B cell (primary cell): Measurements from ENCODE around the gene GRN. TPM values are rescaled to one million over a fixed set of nuclear protein-coding genes. Genes with fewer than 3 reads are reported as not detected.
A peak's percentile ranks its signal among the peaks of the same experiment; 100 is the strongest.

Source experiments
- ATAC-seq: fragments of 200-7000 bp; cut with Tn5 transposase; one replicate; pipeline ENCODE4 v1.10.0; 2021; ENCODE audit warnings: low read depth, mild to moderate bottlenecking, moderate number of reproducible peaks, moderate library complexity
- CTCF ChIA-PET: fragments of 350-600 bp; sonication (Branson Sonifier 250); formaldehyde crosslinking; loops from one replicate; lab custom pipeline; 2021; ENCODE audit warnings: antibody characterized with exemption, inconsistent platforms; lab: Charles Lee
- POLR2A ChIA-PET: fragments of 350-600 bp; sonication (Branson Sonifier 250); formaldehyde crosslinking; loops from one replicate; lab custom pipeline; 2021; ENCODE audit warnings: antibody characterized with exemption; lab: Charles Lee
- DNase-seq: peaks from one replicate; pipeline ENCODE4 v3.0.0; 2013
- H2AFZ ChIP-seq: 2 replicates; pipeline ENCODE4 v1.6.1; 2012; ENCODE audit warnings: mild to moderate bottlenecking, low read depth, low read length; ENCODE audit not compliant: insufficient read depth, poor library complexity, severe bottlenecking
- H3K27ac ChIP-seq, 2 donors: 1 replicate in 1 of 2; 2 replicates in 1 of 2; pipeline ENCODE4 v1.5.1; 2012 to 2013; ENCODE audit warnings: low read length in 2 of 2, mild to moderate bottlenecking in 2 of 2, moderate library complexity in 1 of 2
- H3K27me3 ChIP-seq, 4 experiments: fragments of 200-600 bp in 1 of 4; sonication (generic) in 1 of 4; replicated peaks in 1 of 4; 1 replicate in 2 of 4; 2 replicates in 2 of 4; pipeline versions ENCODE4 v1.6.1 to v1.7.0; 2013 to 2016; ENCODE audit warnings: low read length in 3 of 4, mild to moderate bottlenecking in 2 of 4, mixed read lengths in 1 of 4, moderate library complexity in 1 of 4; ENCODE audit not compliant: insufficient read depth in 4 of 4, control insufficient read depth in 3 of 4; ENCODE audit errors: control extremely low read depth in 1 of 4
- H3K36me3 ChIP-seq, 2 experiments: replicated peaks in 1 of 2; 1 replicate in 1 of 2; 2 replicates in 1 of 2; pipeline versions ENCODE4 v1.6.1 to v1.7.1; 2013; ENCODE audit warnings: low read length in 1 of 2; ENCODE audit not compliant: insufficient read depth in 2 of 2, control insufficient read depth in 1 of 2; ENCODE audit errors: control extremely low read depth in 1 of 2, extremely low read depth in 1 of 2
- H3K4me1 ChIP-seq, 2 donors: fragments of 200-600 bp in 1 of 2; sonication (generic) in 1 of 2; 1 replicate in 1 of 2; 2 replicates in 1 of 2; pipeline versions ENCODE4 v1.5.1 to v1.6.1; 2013 to 2017; ENCODE audit warnings: low read length in 2 of 2; ENCODE audit not compliant: control insufficient read depth in 2 of 2, insufficient read depth in 2 of 2
- H3K4me2 ChIP-seq: replicated peaks from 2 replicates; pipeline ENCODE3; 2012; ENCODE audit warnings: mild to moderate bottlenecking, low read depth, low read length; ENCODE audit not compliant: poor library complexity, severe bottlenecking
- H3K4me3 ChIP-seq, 5 experiments: fragments of 200-600 bp in 1 of 5; sonication (generic) in 1 of 5; 1 replicate in 3 of 5; 2 replicates in 2 of 5; pipeline versions ENCODE4 v1.5.1 to v1.7.0; 2011 to 2016; ENCODE audit warnings: low read length in 4 of 5, mild to moderate bottlenecking in 4 of 5, low read depth in 2 of 5, control low read depth in 1 of 5, moderate library complexity in 1 of 5; ENCODE audit not compliant: insufficient read depth in 1 of 5; ENCODE audit errors: control extremely low read depth in 1 of 5, extremely low read depth in 1 of 5
- H3K79me2 ChIP-seq: fragments of 200-600 bp; sonication (generic); one replicate; pipeline ENCODE4 v1.6.0; 2016; ENCODE audit warnings: low read length; ENCODE audit not compliant: control insufficient read depth, insufficient read depth
- H3K9ac ChIP-seq: fragments of 200-600 bp; sonication (generic); 2 replicates; pipeline ENCODE4 v1.6.1; 2017; ENCODE audit warnings: mild to moderate bottlenecking, low read length, moderate library complexity
- H3K9me3 ChIP-seq, 3 donors: one replicate each; pipeline versions ENCODE4 v1.6.1 to v1.7.1; 2013; ENCODE audit warnings: low read length in 2 of 3; ENCODE audit not compliant: control insufficient read depth in 2 of 3, insufficient read depth in 1 of 3; ENCODE audit errors: control extremely low read depth in 1 of 3
- H4K20me1 ChIP-seq: 2 replicates; pipeline ENCODE4 v1.6.0; 2012; ENCODE audit warnings: mild to moderate bottlenecking, low read length; ENCODE audit not compliant: insufficient read depth, control insufficient read depth, poor library complexity, severe bottlenecking
- H3K27ac Mint-ChIP-seq: one replicate; pipeline ENCODE4 v1.8.0; 2021; ENCODE audit warnings: mixed read lengths
- H3K27me3 Mint-ChIP-seq: one replicate; pipeline ENCODE4 v1.8.0; 2021; ENCODE audit warnings: mixed read lengths
- H3K4me1 Mint-ChIP-seq: one replicate; pipeline ENCODE4 v1.8.0; 2021; ENCODE audit warnings: mixed read lengths
- H3K4me3 Mint-ChIP-seq: one replicate; pipeline ENCODE4 v1.8.0; 2021; ENCODE audit warnings: mixed read lengths
- H3K9me3 Mint-ChIP-seq: one replicate; pipeline ENCODE4 v1.8.0; 2022; ENCODE audit warnings: mixed read lengths; ENCODE audit not compliant: insufficient read depth
- EZH2 ChIP-seq: IDR thresholded peaks from 2 replicates; pipeline ENCODE4 v1.6.1; 2012; ENCODE audit warnings: borderline replicate concordance, low read depth, mild to moderate bottlenecking, moderate library complexity, low read length; ENCODE audit not compliant: insufficient read depth, poor library complexity, severe bottlenecking
- WGBS: methylation state at CpG from one replicate; pipeline ENCODE4 v1.1.5; 2013; ENCODE audit warnings: missing lambda C conversion rate; ENCODE audit not compliant: insufficient coverage; 5-methylcytosine and 5-hydroxymethylcytosine counted together
- intact Hi-C: fragments of 100-400 bp; cut with micrococcal nuclease; formaldehyde crosslinking; loops from one replicate; pipeline ENCODE4 v1.10.0; 2022
- polyA plus RNA-seq: library from polyadenylated mRNA; depleted of rRNA; stranded (reverse); fragments of >200 nt; gene quantifications from 2 replicates; pipeline ENCODE4 v1.2.3, GENCODE V29; 2012
- total RNA-seq, 2 donors: library from RNA; stranded (reverse); fragments of 120-200 nt in 1 of 2; gene quantifications; 1 replicate in 1 of 2; 2 replicates in 1 of 2; pipeline versions ENCODE4 v1.2.3 to v1.2.4, GENCODE V29; 2013 to 2022
- TF ChIP-seq, protein P1 (sequence below): fragments of 200-600 bp; IDR thresholded peaks from one replicate; pipeline ENCODE4 v1.8.0; 2022; ENCODE audit warnings: antibody characterized with exemption, mild to moderate bottlenecking

Gene GRN
- total and polyA plus RNA-seq, 2 donors (not counting 1 experiment from before 2014, with no cell fraction given) = 187 to 226 TPM

DNA sequence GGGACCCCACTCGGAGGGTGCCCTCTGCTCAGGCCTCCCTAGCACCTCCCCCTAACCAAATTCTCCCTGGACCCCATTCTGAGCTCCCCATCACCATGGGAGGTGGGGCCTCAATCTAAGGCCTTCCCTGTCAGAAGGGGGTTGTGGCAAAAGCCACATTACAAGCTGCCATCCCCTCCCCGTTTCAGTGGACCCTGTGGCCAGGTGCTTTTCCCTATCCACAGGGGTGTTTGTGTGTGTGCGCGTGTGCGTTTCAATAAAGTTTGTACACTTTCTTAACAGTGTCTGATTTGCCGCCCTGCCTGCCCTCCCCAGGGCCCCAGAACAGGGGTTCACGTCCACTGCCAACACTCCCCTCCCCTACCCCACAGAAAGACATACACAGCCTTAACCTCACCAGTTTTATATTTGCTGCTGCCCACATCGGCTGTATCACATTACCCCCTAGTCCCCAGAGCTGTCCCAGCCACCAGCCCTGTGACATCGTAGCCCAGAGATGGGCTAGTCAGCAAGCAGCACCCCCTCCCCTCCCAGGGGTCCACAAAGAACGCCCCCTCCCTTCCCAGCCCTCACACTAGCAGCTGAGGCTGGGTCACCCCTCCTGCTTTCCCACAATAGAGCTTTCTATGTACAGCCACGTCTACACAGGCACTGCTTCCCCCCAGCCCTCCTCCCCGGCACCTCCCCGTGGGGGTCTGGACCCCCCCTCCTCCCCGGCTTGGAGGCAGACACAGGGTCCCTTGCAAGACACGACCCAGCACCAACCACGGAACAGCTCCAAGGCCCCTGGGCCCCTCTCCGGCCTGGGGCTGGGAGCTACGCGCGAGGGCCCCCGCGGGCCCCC, 7.9 kb downstream of the GRN start:
- Mint-ChIP-seq H3K9me3 (no peaks in the 10 kb centered on the region), H3K4me1 (peaks cover 19% of the 10 kb centered on the region), H3K27ac (peak overlapping the region; percentile 59), H3K4me3 (peak overlapping the region; percentile 79), H3K27me3 (no peaks in the 10 kb centered on the region)
- Histone ChIP-seq H3K79me2 (no peaks in the 10 kb centered on the region), H3K4me3 (peak overlapping the region in 2 of 5 experiments; percentile 55 to 56), H3K9me3 (peaks cover 0 to 3% (median 0%) of the 10 kb centered on the region in 3 donors), H3K27ac (no peak overlapping the region), H3K4me2 (peak overlapping the region; percentile 90), H2AFZ (no peak overlapping the region), H3K27me3 (no peaks in the 10 kb centered on the region), H3K4me1 (peaks cover 17 to 23% of the 10 kb centered on the region in 2 donors), H3K9ac (peak overlapping the region; percentile 48), H3K36me3 (peaks cover 0 to 40% of the 10 kb centered on the region in 2 experiments), H4K20me1 (peaks cover 36% of the 10 kb centered on the region)
- CTCF ChIA-PET = interaction anchor here (0.9 to 10.1 kb wide), 11 partner anchors 10 to 168 kb away, joined by 5 to 117 read pairs (median 16); partner anchors contain the start of genes FAM171A2 and SLC25A39
- no peak for ATAC-seq
- DNase-seq = no peak
- POLR2A ChIA-PET = interaction anchor here (0.5 to 2.4 kb wide), 5 partner anchors 27 to 283 kb away, joined by 3 to 11 read pairs (median 4); partner anchors contain the start of genes G6PC3 and SLC25A39
- WGBS = 53% methylated on average over 20 of the region's 22 CpGs
- TF ChIP-seq EZH2 = no peak
- TF ChIP-seq, protein P1, sequence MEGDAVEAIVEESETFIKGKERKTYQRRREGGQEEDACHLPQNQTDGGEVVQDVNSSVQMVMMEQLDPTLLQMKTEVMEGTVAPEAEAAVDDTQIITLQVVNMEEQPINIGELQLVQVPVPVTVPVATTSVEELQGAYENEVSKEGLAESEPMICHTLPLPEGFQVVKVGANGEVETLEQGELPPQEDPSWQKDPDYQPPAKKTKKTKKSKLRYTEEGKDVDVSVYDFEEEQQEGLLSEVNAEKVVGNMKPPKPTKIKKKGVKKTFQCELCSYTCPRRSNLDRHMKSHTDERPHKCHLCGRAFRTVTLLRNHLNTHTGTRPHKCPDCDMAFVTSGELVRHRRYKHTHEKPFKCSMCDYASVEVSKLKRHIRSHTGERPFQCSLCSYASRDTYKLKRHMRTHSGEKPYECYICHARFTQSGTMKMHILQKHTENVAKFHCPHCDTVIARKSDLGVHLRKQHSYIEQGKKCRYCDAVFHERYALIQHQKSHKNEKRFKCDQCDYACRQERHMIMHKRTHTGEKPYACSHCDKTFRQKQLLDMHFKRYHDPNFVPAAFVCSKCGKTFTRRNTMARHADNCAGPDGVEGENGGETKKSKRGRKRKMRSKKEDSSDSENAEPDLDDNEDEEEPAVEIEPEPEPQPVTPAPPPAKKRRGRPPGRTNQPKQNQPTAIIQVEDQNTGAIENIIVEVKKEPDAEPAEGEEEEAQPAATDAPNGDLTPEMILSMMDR = no peak
- intact Hi-C loops = loop anchor here (5.0 kb wide), 1 partner anchor 411 kb away; the partner anchor contains the start of gene PPY
